SKM-1 treated with dmso at 0.1 percent for 144 hours (cell line): ENCODE measurements around the gene ZNHIT3.
"Not testable (repeated sequence)": the region's sequence is repeated elsewhere in the genome, so short reads cannot be mapped to it uniquely, and the experiment has no call there.

Experiments
- DNase-seq: peaks from one replicate; lab custom pipeline; 2025; ENCODE audit not compliant: unreplicated experiment; lab: John Stamatoyannopoulos, UW

The ZNHIT3 gene

DNA sequence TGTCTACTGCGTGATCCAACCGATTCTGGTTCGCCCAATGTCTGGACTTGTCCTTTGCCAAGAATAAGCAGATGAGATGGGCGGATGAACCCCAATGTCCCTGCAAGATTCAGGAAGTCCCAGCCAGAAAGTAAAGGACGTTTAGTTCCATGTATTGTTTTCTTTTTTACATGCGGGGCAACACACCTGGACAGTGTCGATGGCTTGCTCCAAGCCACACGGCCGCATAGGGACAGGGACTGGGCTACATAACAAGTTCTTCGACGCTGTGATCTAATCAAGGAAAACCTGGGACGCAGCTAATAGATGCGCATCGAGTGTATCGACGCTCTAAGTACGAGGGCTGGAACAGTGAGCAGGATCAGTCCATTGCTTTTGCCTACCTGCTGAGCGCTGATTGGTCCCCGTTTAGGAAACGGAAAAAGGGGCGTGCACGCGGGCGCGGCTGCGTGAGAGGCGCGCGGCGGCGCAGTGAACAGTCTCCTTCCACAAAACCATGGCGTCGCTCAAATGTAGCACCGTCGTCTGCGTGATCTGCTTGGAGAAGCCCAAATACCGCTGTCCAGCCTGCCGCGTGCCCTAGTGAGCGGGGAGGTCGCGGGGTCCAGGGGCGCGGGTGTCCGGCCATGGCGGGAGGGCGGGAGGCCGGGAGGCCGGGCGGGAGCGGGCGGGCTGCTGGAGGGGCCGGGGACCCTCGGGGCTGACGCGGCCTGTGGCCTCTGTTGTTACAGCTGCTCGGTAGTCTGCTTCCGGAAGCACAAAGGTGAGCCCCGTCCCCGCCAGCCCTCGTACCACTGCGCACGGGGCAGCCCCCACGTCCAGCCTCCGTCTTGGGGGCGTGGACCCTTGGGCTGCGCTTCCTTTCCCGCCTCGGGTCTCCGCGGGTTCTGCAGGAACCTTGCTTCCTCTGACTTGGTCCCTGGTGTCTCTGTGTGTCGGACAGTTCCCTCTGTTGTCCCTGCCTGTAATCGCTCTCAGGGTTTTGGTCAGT, at the start of gene ZNHIT3:
TSS of gene ZNHIT3 (plus strand) at position 478 of the 991 bp plus-strand sequence. CDS start at position 497, 19 bp downstream.
- peak; percentile 91 for DNase-seq

DNA sequence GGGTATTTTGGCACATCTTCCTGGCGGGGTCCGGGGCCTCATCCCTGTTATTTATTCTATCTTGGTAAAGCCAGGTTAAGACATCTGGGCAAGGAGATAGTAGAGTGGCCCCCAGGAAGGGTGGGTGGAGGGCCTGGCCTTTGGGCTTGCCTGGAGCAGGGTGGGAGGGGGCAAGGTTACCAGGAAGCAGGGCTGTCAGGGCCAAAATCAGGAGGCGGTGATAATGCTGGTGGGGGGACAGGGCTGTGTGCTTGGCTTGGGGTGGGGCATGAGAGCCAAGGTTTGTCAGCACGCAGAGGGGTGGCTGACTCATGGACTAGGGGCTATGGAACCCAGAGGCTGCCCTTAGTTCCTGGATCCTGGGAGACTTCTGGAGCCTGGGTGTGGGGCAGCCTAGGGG, 44.7 kb upstream of the ZNHIT3 start:
- DNase-seq, result not testable (repeated sequence)

- no peak for DNase-seq
Observed at GRCh38 chr17:36443777-36444176, 42.7 kb upstream of the ZNHIT3 start.

- not testable (repeated sequence) for DNase-seq
Observed at GRCh38 chr17:36449997-36450396, 36.5 kb upstream of the ZNHIT3 start.

DNA sequence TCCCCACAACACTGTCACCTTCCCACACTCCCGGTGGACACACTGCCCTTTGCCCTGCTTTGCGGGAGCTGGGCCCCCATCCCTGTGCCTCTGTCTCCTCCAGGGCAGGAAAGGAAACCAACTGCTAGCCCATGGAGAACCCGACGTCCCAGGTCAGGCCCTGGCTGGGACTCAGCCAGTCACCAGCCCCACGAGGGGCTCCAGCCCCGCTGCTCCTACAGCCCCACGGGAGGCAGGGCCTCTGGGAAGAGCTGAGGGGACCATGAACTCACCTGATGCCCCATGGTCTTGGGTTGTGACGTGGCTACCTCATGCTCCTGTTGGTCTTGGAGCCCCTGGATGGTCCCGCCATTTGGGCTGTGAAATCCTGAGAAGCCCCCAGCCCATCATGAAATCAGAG, 33.6 kb upstream of the ZNHIT3 start:
- DNase-seq, result not testable (repeated sequence)

GRCh38 chr17:36457701-36458100, 28.8 kb upstream of the ZNHIT3 start:
- DNase-seq, result not testable (repeated sequence)

GRCh38 chr17:36459045-36459444, 27.4 kb upstream of the ZNHIT3 start:
- DNase-seq, result no peak

- no peak for DNase-seq
Observed at GRCh38 chr17:36459601-36460000, 26.9 kb upstream of the ZNHIT3 start.

- no peak for DNase-seq
Observed at GRCh38 chr17:36460265-36460937, 26.1 kb upstream of the ZNHIT3 start.

DNA sequence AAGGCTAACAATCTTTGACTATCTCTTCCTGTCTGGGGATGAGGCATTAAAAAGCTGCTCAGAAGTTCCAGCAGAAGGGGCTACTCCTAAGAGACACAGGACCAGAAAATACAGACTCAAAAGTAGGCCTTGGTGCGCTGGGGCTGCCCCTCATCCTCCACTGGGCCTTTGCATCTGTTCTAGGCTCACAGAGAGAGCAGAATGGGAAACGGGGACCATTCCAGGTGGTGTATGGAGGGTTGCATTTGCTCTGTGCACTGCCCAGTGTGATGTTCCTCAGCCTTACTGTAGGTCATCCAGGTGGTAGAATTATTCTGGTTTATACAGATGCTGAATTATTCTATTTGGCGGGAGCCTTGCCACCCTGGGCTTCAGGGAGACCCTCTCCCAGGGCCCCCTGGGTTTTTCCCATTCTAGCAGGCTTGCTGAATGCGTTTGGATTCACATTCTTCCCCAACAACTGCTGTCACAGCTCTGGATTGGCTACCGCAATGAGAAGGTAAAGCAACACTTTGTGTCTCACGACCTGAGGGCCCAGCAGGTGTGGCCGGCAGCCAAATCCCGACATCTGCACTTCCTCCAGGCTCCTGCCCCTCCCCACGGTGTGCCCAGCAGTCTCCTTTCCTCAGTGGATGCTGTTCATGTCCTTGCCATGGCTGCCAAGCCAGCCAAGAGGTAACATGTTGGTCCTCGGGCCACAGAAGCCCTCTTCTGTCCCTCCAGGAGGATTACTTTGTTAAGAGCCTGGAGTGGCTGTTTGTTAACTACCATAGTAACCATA, 25.0 kb upstream of the ZNHIT3 start:
- no peak for DNase-seq

- DNase-seq, result no peak
Observed at GRCh38 chr17:36463916-36464764, 22.3 kb upstream of the ZNHIT3 start.

GRCh38 chr17:36464765-36465088, 21.8 kb upstream of the ZNHIT3 start:
- no peak for DNase-seq

- DNase-seq, result no peak
Observed at GRCh38 chr17:36468903-36469635, 17.4 kb upstream of the ZNHIT3 start.

GRCh38 chr17:36469733-36470132, 16.7 kb upstream of the ZNHIT3 start:
- no peak for DNase-seq

- no peak for DNase-seq
Observed at GRCh38 chr17:36470499-36470898, 16.0 kb upstream of the ZNHIT3 start.

GRCh38 chr17:36474571-36474970, 11.9 kb upstream of the ZNHIT3 start:
- DNase-seq, result no peak

DNA sequence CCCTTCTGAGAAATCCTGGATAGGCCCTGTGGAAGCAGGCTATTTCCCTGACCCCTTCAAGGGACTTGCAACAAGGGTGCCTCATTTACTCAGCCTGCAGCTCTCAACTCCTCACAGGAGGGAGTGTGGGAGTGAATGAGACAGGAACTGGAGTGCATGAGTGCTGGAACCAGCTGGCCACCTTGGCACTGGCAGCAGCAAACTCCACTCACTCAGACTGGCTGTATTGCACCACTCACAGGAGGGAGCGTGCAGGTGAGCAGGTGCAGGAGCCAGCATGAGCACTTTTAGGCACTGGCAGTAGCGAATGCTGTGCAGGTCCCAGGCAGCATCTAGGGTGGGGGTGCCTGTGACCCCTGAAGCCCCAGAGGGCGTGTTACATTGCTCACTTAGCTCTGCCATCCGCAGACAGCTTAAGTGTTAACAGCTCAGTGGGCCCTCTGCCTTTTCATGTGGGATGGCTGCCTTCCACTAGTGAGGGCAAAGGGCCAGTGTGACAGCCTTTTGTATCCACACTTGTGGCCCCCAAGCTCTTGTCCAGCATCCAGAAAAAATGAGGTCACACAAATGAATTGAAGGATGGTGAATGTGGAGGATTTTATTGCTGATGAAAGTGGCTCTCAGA, 11.0 kb upstream of the ZNHIT3 start:
- DNase-seq, result no peak

DNA sequence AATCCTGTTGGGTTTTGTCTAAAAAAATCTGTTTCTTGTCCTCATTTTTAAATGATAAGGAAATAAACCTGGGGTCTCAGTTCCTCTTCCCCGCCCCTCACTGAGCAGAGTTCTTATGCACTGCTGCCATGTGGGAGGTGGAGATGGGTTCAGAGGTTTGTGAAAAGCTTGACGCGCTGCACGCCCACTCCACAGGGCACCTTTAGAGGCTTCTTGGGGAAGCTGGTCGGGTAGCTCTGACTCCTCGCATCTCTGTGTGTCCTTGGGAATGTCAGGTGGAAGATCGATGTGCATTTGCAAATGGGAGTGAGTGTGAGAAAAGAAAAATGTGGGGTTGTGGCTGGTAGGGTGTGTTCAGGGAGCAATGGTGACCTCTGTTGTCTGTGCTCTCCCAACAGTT, 4.7 kb upstream of the ZNHIT3 start:
- DNase-seq, result no peak
